Measurements from ENCODE around the gene HAGHL.

Gene HAGHL

GRCh38 chr16:763369-764183 is 36.7 kb downstream of the HAGHL start:
- no peaks in the 10 kb centered on the region for H3K36me3 ChIP-seq (ENCODE audit: control insufficient read depth, insufficient read depth, low read length)
- no peak overlapping the region for H3K27ac ChIP-seq (ENCODE audit: low read depth, low read length, severe bottlenecking)
- H3K4me1 ChIP-seq (ENCODE audit: control insufficient read depth, insufficient read depth, low read length, poor library complexity, severe bottlenecking): no peaks in the 10 kb centered on the region
- WGBS, 2 experiments (ENCODE audit: insufficient coverage in 2 of 2): 90 to 94% methylated on average over 9 to 15 of the region's 21 CpGs
- H3K4me3 ChIP-seq (ENCODE audit: extremely low read depth, insufficient read depth, low read length, poor library complexity, severe bottlenecking): no peak overlapping the region
- H3K9me3 ChIP-seq (ENCODE audit: control insufficient read depth, low read length): no peaks in the 10 kb centered on the region

GRCh38 chr16:764184-764750 is 37.4 kb downstream of the HAGHL start:
- H3K27ac ChIP-seq (ENCODE audit: low read depth, low read length, severe bottlenecking): no peak overlapping the region

DNA sequence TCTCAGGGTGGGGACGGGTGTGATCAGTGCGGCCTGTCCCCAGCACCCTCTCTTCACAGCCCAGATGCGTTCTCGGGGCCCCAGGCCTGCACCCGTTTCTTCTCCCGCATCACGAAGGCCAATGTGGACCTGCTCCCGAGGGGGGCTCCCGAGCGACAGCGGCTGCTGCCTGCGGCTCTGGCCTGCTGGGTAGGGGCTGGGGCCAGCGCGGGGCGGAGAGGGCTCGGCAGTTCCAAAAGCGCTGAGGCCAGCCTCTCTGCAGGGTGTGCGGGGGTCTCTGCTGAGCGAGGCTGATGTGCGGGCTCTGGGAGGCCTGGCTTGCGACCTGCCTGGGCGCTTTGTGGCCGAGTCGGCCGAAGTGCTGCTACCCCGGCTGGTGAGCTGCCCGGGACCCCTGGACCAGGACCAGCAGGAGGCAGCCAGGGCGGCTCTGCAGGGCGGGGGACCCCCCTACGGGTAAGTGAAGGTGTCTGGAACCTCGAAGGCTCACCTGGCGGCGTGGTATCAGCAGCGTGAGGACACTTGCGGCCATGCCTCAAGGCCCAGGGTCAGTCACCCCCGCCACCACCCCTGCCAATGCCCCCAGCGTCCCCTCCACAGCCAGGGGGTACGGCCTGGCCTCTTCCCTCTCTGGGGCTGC is 38.1 kb downstream of the HAGHL start:
- no peak overlapping the region for H3K4me3 ChIP-seq (ENCODE audit: extremely low read depth, insufficient read depth, low read length, poor library complexity, severe bottlenecking)
- no peaks in the 10 kb centered on the region for H3K36me3 ChIP-seq (ENCODE audit: control insufficient read depth, insufficient read depth, low read length)
- H3K4me1 ChIP-seq (ENCODE audit: control insufficient read depth, insufficient read depth, low read length, poor library complexity, severe bottlenecking): no peaks in the 10 kb centered on the region
- no peak overlapping the region for H3K27ac ChIP-seq (ENCODE audit: low read depth, low read length, severe bottlenecking)
- H3K9me3 ChIP-seq (ENCODE audit: control insufficient read depth, low read length): no peaks in the 10 kb centered on the region
- WGBS, 2 experiments (ENCODE audit: insufficient coverage in 2 of 2): 91 to 92% methylated on average over 29 to 36 of the region's 38 CpGs

More at GRCh38 chr16:764184-764750, 37.4 kb downstream of the HAGHL start:
- Histone ChIP-seq H3K4me3 (ENCODE audit: extremely low read depth, insufficient read depth, low read length, poor library complexity, severe bottlenecking) (no peak overlapping the region), H3K4me1 (ENCODE audit: control insufficient read depth, insufficient read depth, low read length, poor library complexity, severe bottlenecking) (no peaks in the 10 kb centered on the region), H3K36me3 (ENCODE audit: control insufficient read depth, insufficient read depth, low read length) (no peaks in the 10 kb centered on the region), H3K9me3 (ENCODE audit: control insufficient read depth, low read length) (no peaks in the 10 kb centered on the region)
- 85 to 92% methylated on average over 9 to 16 of the region's 20 CpGs for WGBS, 2 experiments (ENCODE audit: insufficient coverage in 2 of 2)

GRCh38 chr16:765488-765865 is 38.6 kb downstream of the HAGHL start:
- no peaks in the 10 kb centered on the region for H3K4me1 ChIP-seq (ENCODE audit: control insufficient read depth, insufficient read depth, low read length, poor library complexity, severe bottlenecking)
- no peaks in the 10 kb centered on the region for H3K36me3 ChIP-seq (ENCODE audit: control insufficient read depth, insufficient read depth, low read length)
- WGBS, 2 experiments (ENCODE audit: insufficient coverage in 2 of 2): 92 to 95% methylated on average over 27 to 28 of the region's 29 CpGs
- H3K27ac ChIP-seq (ENCODE audit: low read depth, low read length, severe bottlenecking): no peak overlapping the region
- H3K4me3 ChIP-seq (ENCODE audit: extremely low read depth, insufficient read depth, low read length, poor library complexity, severe bottlenecking): no peak overlapping the region
- no peaks in the 10 kb centered on the region for H3K9me3 ChIP-seq (ENCODE audit: control insufficient read depth, low read length)

DNA sequence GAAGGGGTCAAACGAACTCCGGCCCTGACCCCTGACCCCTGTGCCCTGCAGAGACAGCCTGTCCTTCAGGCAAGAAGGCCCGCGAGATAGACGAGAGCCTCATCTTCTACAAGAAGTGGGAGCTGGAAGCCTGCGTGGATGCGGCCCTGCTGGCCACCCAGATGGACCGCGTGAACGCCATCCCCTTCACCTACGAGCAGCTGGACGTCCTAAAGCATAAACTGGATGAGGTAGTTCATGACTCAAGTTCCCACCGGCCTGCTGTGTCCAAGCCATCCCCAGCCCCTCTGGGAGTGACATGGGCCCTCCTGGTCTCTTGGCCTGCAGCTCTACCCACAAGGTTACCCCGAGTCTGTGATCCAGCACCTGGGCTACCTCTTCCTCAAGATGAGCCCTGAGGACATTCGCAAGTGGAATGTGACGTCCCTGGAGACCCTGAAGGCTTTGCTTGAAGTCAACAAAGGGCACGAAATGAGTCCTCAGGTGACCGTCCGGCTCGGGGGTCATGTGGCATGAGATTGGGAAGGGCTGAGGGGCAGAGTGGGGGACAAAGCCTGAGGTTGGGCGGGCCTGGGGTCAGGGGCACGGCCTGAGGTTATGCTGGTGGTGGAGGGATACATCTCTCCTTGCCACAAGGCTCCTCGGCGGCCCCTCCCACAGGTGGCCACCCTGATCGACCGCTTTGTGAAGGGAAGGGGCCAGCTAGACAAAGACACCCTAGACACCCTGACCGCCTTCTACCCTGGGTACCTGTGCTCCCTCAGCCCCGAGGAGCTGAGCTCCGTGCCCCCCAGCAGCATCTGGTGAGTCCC is 39.3 kb downstream of the HAGHL start:
- Histone ChIP-seq H3K36me3 (ENCODE audit: control insufficient read depth, insufficient read depth, low read length) (no peaks in the 10 kb centered on the region), H3K27ac (ENCODE audit: low read depth, low read length, severe bottlenecking) (no peak overlapping the region), H3K4me3 (ENCODE audit: extremely low read depth, insufficient read depth, low read length, poor library complexity, severe bottlenecking) (no peak overlapping the region), H3K4me1 (ENCODE audit: control insufficient read depth, insufficient read depth, low read length, poor library complexity, severe bottlenecking) (no peaks in the 10 kb centered on the region), H3K9me3 (ENCODE audit: control insufficient read depth, low read length) (no peaks in the 10 kb centered on the region)
- 93 to 97% methylated on average over 26 to 28 of the region's 29 CpGs for WGBS, 2 experiments (ENCODE audit: insufficient coverage in 2 of 2)

- H3K27ac ChIP-seq (ENCODE audit: low read depth, low read length, severe bottlenecking): no peak overlapping the region
- H3K4me3 ChIP-seq (ENCODE audit: extremely low read depth, insufficient read depth, low read length, poor library complexity, severe bottlenecking): no peak overlapping the region
- H3K4me1 ChIP-seq (ENCODE audit: control insufficient read depth, insufficient read depth, low read length, poor library complexity, severe bottlenecking): no peaks in the 10 kb centered on the region
- no peaks in the 10 kb centered on the region for H3K36me3 ChIP-seq (ENCODE audit: control insufficient read depth, insufficient read depth, low read length)
- WGBS, 2 experiments (ENCODE audit: insufficient coverage in 2 of 2): 85 to 86% methylated on average over 24 to 27 of the region's 48 CpGs
- no peaks in the 10 kb centered on the region for H3K9me3 ChIP-seq (ENCODE audit: control insufficient read depth, low read length)
These were observed 40.1 kb downstream of the HAGHL start for GRCh38 chr16:766820-767640.

DNA sequence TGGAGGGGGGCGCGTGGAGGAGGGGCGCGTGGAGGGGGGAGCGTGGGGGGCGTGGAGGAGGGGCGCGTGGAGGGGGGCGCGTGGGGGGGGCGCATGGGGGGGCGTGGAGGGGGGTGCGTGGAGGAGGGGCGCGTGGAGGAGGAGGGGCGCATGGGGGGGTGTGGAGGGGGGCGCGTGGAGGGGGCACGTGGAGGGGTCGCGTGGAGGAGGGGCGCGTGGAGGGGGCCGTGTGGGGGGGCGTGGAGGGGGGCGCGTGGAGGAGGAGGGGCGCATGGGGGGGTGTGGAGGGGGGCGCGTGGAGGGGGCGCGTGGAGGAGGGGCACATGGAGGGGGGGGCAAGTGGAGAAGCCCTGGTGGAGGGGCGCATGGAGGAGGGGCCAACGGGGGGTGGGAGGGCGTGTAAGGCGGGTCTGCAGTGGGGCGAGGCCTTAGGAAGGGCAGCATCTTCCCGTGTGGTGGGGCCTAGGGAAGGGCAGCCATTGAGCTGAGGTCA is 40.9 kb downstream of the HAGHL start:
- H3K36me3 ChIP-seq (ENCODE audit: control insufficient read depth, insufficient read depth, low read length): no peaks in the 10 kb centered on the region
- H3K27ac ChIP-seq (ENCODE audit: low read depth, low read length, severe bottlenecking): no peak overlapping the region
- H3K9me3 ChIP-seq (ENCODE audit: control insufficient read depth, low read length): no peaks in the 10 kb centered on the region
- H3K4me1 ChIP-seq (ENCODE audit: control insufficient read depth, insufficient read depth, low read length, poor library complexity, severe bottlenecking): no peaks in the 10 kb centered on the region
- no peak overlapping the region for H3K4me3 ChIP-seq (ENCODE audit: extremely low read depth, insufficient read depth, low read length, poor library complexity, severe bottlenecking)
- WGBS, 2 experiments (ENCODE audit: insufficient coverage in 2 of 2): 80 to 85% methylated on average over 4 to 6 of the region's 38 CpGs

- H3K4me1 ChIP-seq (ENCODE audit: control insufficient read depth, insufficient read depth, low read length, poor library complexity, severe bottlenecking): no peaks in the 10 kb centered on the region
- no peak overlapping the region for H3K27ac ChIP-seq (ENCODE audit: low read depth, low read length, severe bottlenecking)
- H3K36me3 ChIP-seq (ENCODE audit: control insufficient read depth, insufficient read depth, low read length): no peaks in the 10 kb centered on the region
- H3K9me3 ChIP-seq (ENCODE audit: control insufficient read depth, low read length): no peaks in the 10 kb centered on the region
- no peak overlapping the region for H3K4me3 ChIP-seq (ENCODE audit: extremely low read depth, insufficient read depth, low read length, poor library complexity, severe bottlenecking)
- WGBS, 2 experiments (ENCODE audit: insufficient coverage in 2 of 2): 93 to 95% methylated on average over 21 of the region's 21 CpGs
These were observed 41.5 kb downstream of the HAGHL start for GRCh38 chr16:768428-768827.

DNA sequence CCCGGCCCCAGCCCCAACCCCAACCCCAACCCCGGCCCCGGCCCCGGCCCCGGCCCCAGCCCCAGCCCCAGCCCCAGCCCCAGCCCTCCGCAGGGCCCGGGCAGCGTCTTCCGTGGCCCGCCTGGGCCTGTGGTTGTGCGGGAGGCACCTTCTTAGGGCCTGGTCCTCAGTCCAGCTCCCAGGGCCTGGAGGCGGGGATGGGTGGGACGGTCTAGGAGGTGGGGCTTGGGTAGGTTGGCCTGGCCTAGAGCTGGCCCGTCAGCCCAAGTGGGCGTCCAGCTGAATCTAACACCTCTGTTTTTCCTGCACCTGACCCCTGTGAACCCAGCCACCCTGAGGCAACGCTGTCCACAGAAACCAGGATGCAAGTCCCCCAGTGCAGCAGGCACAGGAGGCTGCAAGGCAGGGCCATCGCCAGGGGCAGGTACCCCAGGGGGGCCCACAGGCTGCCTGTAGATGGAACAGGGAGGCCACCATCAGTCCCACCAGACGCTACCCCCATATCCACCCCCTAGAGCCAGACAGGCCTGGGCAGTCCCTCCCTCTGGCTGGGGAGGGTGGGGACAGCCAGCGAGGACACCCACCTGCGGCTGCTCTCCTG is 42.4 kb downstream of the HAGHL start:
- Histone ChIP-seq H3K4me1 (ENCODE audit: control insufficient read depth, insufficient read depth, low read length, poor library complexity, severe bottlenecking) (no peaks in the 10 kb centered on the region), H3K36me3 (ENCODE audit: control insufficient read depth, insufficient read depth, low read length) (no peaks in the 10 kb centered on the region), H3K9me3 (ENCODE audit: control insufficient read depth, low read length) (no peaks in the 10 kb centered on the region), H3K4me3 (ENCODE audit: extremely low read depth, insufficient read depth, low read length, poor library complexity, severe bottlenecking) (no peak overlapping the region), H3K27ac (ENCODE audit: low read depth, low read length, severe bottlenecking) (no peak overlapping the region)
- WGBS, 2 experiments (ENCODE audit: insufficient coverage in 2 of 2): 92 to 95% methylated on average over 5 to 8 of the region's 20 CpGs
